Osteoblast (primary cell): Measurements from ENCODE around the gene DCLK1. TPM values are rescaled to one million over a fixed set of nuclear protein-coding genes. Genes with fewer than 3 reads are reported as not detected.
A peak's percentile ranks its signal among the peaks of the same experiment; 100 is the strongest.
"Not testable (repeated sequence)": the region's sequence is repeated elsewhere in the genome, so short reads cannot be mapped to it uniquely, and the experiment has no call there.

ENCODE experiments used
- DNase-seq: peaks from one replicate; pipeline ENCODE4 v3.0.0; 2011; ENCODE audit warnings: low spot score, mixed read lengths; ENCODE audit not compliant: insufficient read length; ENCODE audit errors: missing footprints
- H2AFZ ChIP-seq: 2 replicates; pipeline ENCODE4 v1.6.0; 2011; ENCODE audit warnings: mild to moderate bottlenecking, low read length
- H3K27ac ChIP-seq: 2 replicates; pipeline ENCODE4 v1.5.1; 2011; ENCODE audit warnings: mild to moderate bottlenecking, low read depth, low read length, moderate library complexity
- H3K27me3 ChIP-seq: 2 replicates; pipeline ENCODE4 v1.6.0; 2012; ENCODE audit warnings: mild to moderate bottlenecking, control low read depth, inconsistent platforms, low read length, moderate library complexity; ENCODE audit not compliant: insufficient read depth
- H3K36me3 ChIP-seq: 2 replicates; pipeline ENCODE4 v1.5.1; 2011; ENCODE audit warnings: mild to moderate bottlenecking, low read length, control low read depth, moderate library complexity; ENCODE audit not compliant: insufficient read depth
- H3K4me1 ChIP-seq: 2 replicates; pipeline ENCODE4 v1.5.1; 2011; ENCODE audit warnings: mild to moderate bottlenecking, low read length, control low read depth, moderate library complexity; ENCODE audit not compliant: insufficient read depth
- H3K4me2 ChIP-seq: 2 replicates; pipeline ENCODE4 v1.6.0; 2011; ENCODE audit warnings: mild to moderate bottlenecking, low read length; ENCODE audit not compliant: insufficient read depth
- H3K4me3 ChIP-seq: fragments of 200-600 bp; sonication (generic); 3 replicates; pipeline ENCODE4 v1.5.1; 2012; ENCODE audit warnings: mild to moderate bottlenecking, low read length, inconsistent platforms; ENCODE audit not compliant: insufficient read depth
- H3K79me2 ChIP-seq: 2 replicates; pipeline ENCODE4 v1.6.0; 2012; ENCODE audit warnings: mild to moderate bottlenecking, low read length, control low read depth, inconsistent platforms; ENCODE audit not compliant: insufficient read depth
- H3K9me3 ChIP-seq: 2 replicates; pipeline ENCODE4 v1.5.1; 2011; ENCODE audit warnings: low read depth, low read length, control low read depth
- H4K20me1 ChIP-seq: 2 replicates; pipeline ENCODE4 v1.6.0; 2012; ENCODE audit warnings: mild to moderate bottlenecking, low read length, control low read depth; ENCODE audit not compliant: insufficient read depth
- total RNA-seq: library from RNA; depleted of rRNA; stranded (reverse); fragments of >200 nt; gene quantifications from 2 replicates; pipeline ENCODE4 v1.2.3, GENCODE V29; 2012
- TF ChIP-seq, protein P1 (sequence below): IDR thresholded peaks from 2 replicates; pipeline ENCODE4 v1.5.1; 2011; ENCODE audit warnings: mild to moderate bottlenecking, low read depth, low read length, moderate library complexity; ENCODE audit errors: extremely low read depth

The DCLK1 gene
- total RNA-seq, 1 donor: 132 TPM

DNA sequence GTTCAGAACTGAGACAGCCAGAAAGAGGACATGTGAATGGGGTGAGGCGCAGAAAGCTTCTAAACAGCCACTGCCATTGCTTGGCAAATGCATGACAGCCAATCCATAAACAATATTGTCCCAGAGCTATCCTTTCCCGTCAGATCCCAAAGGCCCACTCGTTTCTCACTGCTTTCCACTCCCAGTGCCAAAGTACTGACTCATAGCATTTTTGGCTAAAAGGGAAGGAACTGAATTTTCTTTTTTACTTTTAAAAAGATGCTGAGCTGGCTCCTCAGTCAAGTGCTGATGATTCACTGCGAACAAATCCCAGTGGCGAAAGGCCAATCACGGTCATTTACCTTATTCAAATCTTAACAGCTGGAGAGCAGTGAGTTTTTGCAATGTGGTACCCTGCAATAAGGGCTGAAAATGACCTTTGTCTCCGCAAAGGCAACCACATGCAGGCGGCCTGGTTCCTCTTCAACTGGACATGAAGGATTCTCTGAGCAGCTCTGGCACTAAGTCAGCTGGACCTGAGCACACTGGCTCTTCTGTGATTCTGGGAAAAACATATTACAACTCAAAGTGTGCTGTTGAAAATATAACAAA, 151.7 kb downstream of the DCLK1 start:
- TF ChIP-seq, protein P1, sequence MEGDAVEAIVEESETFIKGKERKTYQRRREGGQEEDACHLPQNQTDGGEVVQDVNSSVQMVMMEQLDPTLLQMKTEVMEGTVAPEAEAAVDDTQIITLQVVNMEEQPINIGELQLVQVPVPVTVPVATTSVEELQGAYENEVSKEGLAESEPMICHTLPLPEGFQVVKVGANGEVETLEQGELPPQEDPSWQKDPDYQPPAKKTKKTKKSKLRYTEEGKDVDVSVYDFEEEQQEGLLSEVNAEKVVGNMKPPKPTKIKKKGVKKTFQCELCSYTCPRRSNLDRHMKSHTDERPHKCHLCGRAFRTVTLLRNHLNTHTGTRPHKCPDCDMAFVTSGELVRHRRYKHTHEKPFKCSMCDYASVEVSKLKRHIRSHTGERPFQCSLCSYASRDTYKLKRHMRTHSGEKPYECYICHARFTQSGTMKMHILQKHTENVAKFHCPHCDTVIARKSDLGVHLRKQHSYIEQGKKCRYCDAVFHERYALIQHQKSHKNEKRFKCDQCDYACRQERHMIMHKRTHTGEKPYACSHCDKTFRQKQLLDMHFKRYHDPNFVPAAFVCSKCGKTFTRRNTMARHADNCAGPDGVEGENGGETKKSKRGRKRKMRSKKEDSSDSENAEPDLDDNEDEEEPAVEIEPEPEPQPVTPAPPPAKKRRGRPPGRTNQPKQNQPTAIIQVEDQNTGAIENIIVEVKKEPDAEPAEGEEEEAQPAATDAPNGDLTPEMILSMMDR: no peak
- no peaks in the 10 kb centered on the region for H3K79me2 ChIP-seq
- peak overlapping the region; percentile 66 for H2AFZ ChIP-seq
- H3K4me2 ChIP-seq: peak overlapping the region; percentile 62
- H4K20me1 ChIP-seq: no peaks in the 10 kb centered on the region
- H3K4me1 ChIP-seq: peaks cover 14% of the 10 kb centered on the region
- no peaks in the 10 kb centered on the region for H3K36me3 ChIP-seq
- no peaks in the 10 kb centered on the region for H3K9me3 ChIP-seq
- peak overlapping the region; percentile 92 for H3K27ac ChIP-seq
- DNase-seq: peak; percentile 94
- H3K27me3 ChIP-seq: peaks cover 5% of the 10 kb centered on the region
- H3K4me3 ChIP-seq: peak overlapping the region; percentile 13

- DNase-seq: peak; percentile 91
- H3K36me3 ChIP-seq: no peaks in the 10 kb centered on the region
- H2AFZ ChIP-seq: peak overlapping the region; percentile 66
- peaks cover 14% of the 10 kb centered on the region for H3K4me1 ChIP-seq
- H3K4me2 ChIP-seq: peak overlapping the region; percentile 62
- peak overlapping the region; percentile 92 for H3K27ac ChIP-seq
- peak overlapping the region; percentile 13 for H3K4me3 ChIP-seq
- no peaks in the 10 kb centered on the region for H3K79me2 ChIP-seq
- TF ChIP-seq, protein P1: peak; percentile 74
- H3K27me3 ChIP-seq: peaks cover 5% of the 10 kb centered on the region
- H4K20me1 ChIP-seq: no peaks in the 10 kb centered on the region
- no peaks in the 10 kb centered on the region for H3K9me3 ChIP-seq
These were observed 152.4 kb downstream of the DCLK1 start for GRCh38 chr13:35978607-35979316.

DNA sequence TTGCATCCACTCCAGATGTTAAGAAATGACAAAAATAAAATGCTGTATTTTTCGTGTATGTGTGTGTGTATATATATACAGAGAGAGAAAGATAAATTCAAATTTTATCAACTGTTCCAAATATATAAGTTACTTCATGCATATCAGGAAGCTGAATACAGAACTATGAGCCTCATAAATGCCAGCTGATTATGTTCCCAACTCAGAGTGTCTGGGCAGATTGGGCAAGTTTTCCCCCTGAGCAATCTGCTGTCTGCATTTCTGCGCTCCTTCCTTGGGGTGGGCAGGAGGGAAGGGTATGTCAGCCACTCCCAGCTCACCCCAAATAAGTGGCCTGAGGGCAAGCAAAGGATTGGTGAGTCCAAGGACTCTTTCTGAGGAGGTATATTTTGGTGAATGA, 154.1 kb downstream of the DCLK1 start:
- no peaks in the 10 kb centered on the region for H3K79me2 ChIP-seq
- no peaks in the 10 kb centered on the region for H4K20me1 ChIP-seq
- no peaks in the 10 kb centered on the region for H3K9me3 ChIP-seq
- TF ChIP-seq, protein P1: no peak
- peaks cover 5% of the 10 kb centered on the region for H3K27me3 ChIP-seq
- no peak for DNase-seq
- no peak overlapping the region for H2AFZ ChIP-seq
- H3K4me1 ChIP-seq: peaks cover 14% of the 10 kb centered on the region
- no peak overlapping the region for H3K27ac ChIP-seq
- H3K4me3 ChIP-seq: no peak overlapping the region
- H3K36me3 ChIP-seq: no peaks in the 10 kb centered on the region
- no peak overlapping the region for H3K4me2 ChIP-seq

- H3K4me2 ChIP-seq: no peak overlapping the region
- peaks cover 14% of the 10 kb centered on the region for H3K4me1 ChIP-seq
- no peaks in the 10 kb centered on the region for H3K79me2 ChIP-seq
- TF ChIP-seq, protein P1: no peak
- H2AFZ ChIP-seq: no peak overlapping the region
- DNase-seq: no peak
- no peak overlapping the region for H3K4me3 ChIP-seq
- no peak overlapping the region for H3K27ac ChIP-seq
- no peaks in the 10 kb centered on the region for H4K20me1 ChIP-seq
- H3K9me3 ChIP-seq: no peaks in the 10 kb centered on the region
- peaks cover 5% of the 10 kb centered on the region for H3K27me3 ChIP-seq
- H3K36me3 ChIP-seq: no peaks in the 10 kb centered on the region
These were observed 155.1 kb downstream of the DCLK1 start for GRCh38 chr13:35976126-35976525.

- not testable (repeated sequence) for H3K9me3 ChIP-seq, DNase-seq, H3K36me3 ChIP-seq, H3K79me2 ChIP-seq, H3K27ac ChIP-seq, H3K4me2 ChIP-seq, H3K27me3 ChIP-seq, H2AFZ ChIP-seq, H3K4me3 ChIP-seq, H4K20me1 ChIP-seq
- H3K4me1 ChIP-seq: peaks cover 14% of the 10 kb centered on the region
These were observed 164.2 kb downstream of the DCLK1 start for GRCh38 chr13:35966951-35967350.
